ENCODE measurements around the gene COL7A1.

Gene COL7A1
- total RNA-seq: 1.6 to 2.2 reads per million in 2 donors

GRCh38 chr3:48595075-48595525 lies at the start of gene COL7A1:
Gene COL7A1, minus strand, starts transcription at chr3:48595329. Its CDS starts 170 bp downstream, at chr3:48595159.
- no peak for DNase-seq

GRCh38 chr3:48642605-48643004 lies 47.5 kb upstream of the COL7A1 start:
- no peak for DNase-seq

GRCh38 chr3:48641396-48641795 lies 46.3 kb upstream of the COL7A1 start:
- DNase-seq: no peak

GRCh38 chr3:48639944-48640606 lies 44.9 kb upstream of the COL7A1 start:
- no peak for DNase-seq

- no peak for DNase-seq
Observed at GRCh38 chr3:48637305-48637704, 42.2 kb upstream of the COL7A1 start.

GRCh38 chr3:48636149-48636655 lies 41.1 kb upstream of the COL7A1 start:
- no peak for DNase-seq

- DNase-seq: peak; percentile 87 to 96 (median 91)
Observed at GRCh38 chr3:48635222-48636021, 40.3 kb upstream of the COL7A1 start, which contains the start of gene SLC26A6. Gene SLC26A6, minus strand, starts transcription at chr3:48635461. Its CDS starts 68 bp downstream, at chr3:48635393.

GRCh38 chr3:48634661-48635221 lies 39.6 kb upstream of the COL7A1 start:
- DNase-seq: peak in 3 of 5 experiments; percentile 24 to 58 (median 26)

GRCh38 chr3:48633743-48634142 lies 38.6 kb upstream of the COL7A1 start:
- no peak for DNase-seq

- DNase-seq: no peak
Observed at GRCh38 chr3:48633256-48633655, 38.1 kb upstream of the COL7A1 start.

GRCh38 chr3:48631516-48632448 lies 36.7 kb upstream of the COL7A1 start:
- DNase-seq: no peak

- no peak for DNase-seq
Observed at GRCh38 chr3:48630833-48631232, 35.7 kb upstream of the COL7A1 start.

GRCh38 chr3:48630407-48630806 lies 35.3 kb upstream of the COL7A1 start:
- DNase-seq: no peak

GRCh38 chr3:48629894-48630293 lies 34.8 kb upstream of the COL7A1 start:
- no peak for DNase-seq

- DNase-seq: no peak
Observed at GRCh38 chr3:48628277-48629017, 33.3 kb upstream of the COL7A1 start.

- DNase-seq: no peak
Observed at GRCh38 chr3:48625600-48625999, 30.5 kb upstream of the COL7A1 start.

GRCh38 chr3:48624767-48625166 lies 29.6 kb upstream of the COL7A1 start:
- DNase-seq: no peak

- DNase-seq: peak in 1 of 5 experiments; percentile 36
Observed at GRCh38 chr3:48623851-48624547, 28.9 kb upstream of the COL7A1 start.

- no peak for DNase-seq
Observed at GRCh38 chr3:48621461-48621869, 26.3 kb upstream of the COL7A1 start, which contains the start of gene TMEM89. Gene TMEM89, minus strand, starts transcription at chr3:48621769. Its CDS starts 13 bp downstream, at chr3:48621756.

Measured in T-helper 2 cell (primary cell).